ENCODE results near the gene SLC10A7.

DNA sequence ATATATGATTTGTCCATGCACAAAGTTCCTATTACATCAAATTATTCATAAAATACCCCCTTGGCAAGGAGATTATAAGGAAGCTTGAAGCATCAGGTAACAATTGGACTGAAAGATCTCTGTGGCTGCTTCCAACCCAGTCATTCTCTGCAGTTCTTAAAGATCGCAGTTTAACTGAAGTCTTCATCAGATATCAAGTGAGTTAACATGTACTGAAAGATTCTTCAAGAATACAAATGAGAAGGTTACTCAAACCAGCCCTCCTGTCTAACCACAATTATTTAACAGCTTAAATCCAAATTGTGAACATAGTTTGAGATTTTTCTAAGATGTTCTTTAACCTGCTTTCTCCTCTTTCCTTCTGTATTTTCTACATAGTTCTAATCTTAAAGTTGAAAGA is 56.1 kb downstream of the SLC10A7 start:
- TF ChIP-seq, protein P1, sequence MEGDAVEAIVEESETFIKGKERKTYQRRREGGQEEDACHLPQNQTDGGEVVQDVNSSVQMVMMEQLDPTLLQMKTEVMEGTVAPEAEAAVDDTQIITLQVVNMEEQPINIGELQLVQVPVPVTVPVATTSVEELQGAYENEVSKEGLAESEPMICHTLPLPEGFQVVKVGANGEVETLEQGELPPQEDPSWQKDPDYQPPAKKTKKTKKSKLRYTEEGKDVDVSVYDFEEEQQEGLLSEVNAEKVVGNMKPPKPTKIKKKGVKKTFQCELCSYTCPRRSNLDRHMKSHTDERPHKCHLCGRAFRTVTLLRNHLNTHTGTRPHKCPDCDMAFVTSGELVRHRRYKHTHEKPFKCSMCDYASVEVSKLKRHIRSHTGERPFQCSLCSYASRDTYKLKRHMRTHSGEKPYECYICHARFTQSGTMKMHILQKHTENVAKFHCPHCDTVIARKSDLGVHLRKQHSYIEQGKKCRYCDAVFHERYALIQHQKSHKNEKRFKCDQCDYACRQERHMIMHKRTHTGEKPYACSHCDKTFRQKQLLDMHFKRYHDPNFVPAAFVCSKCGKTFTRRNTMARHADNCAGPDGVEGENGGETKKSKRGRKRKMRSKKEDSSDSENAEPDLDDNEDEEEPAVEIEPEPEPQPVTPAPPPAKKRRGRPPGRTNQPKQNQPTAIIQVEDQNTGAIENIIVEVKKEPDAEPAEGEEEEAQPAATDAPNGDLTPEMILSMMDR (IDR thresholded peaks at IDR 0.05): no peak
- TF ChIP-seq EZH2 (IDR thresholded peaks at IDR 0.05; ENCODE audit: borderline replicate concordance, insufficient read depth, low read depth, low read length, poor library complexity, severe bottlenecking): no peak

Data from B cell (primary cell).